Measurements from ENCODE around the gene ATXN1.
"Not testable (repeated sequence)": the region's sequence is repeated elsewhere in the genome, so short reads cannot be mapped to it uniquely, and the experiment has no call there.

The ATXN1 gene

GRCh38 chr6:16470502-16471221, 290.6 kb downstream of the ATXN1 start:
- no peak for DNase-seq

GRCh38 chr6:16468991-16469615, 292.2 kb downstream of the ATXN1 start:
- DNase-seq = no peak

GRCh38 chr6:16466800-16467553, 294.3 kb downstream of the ATXN1 start:
- DNase-seq = no peak

- no peak for DNase-seq
These were observed 297.2 kb downstream of the ATXN1 start for GRCh38 chr6:16464045-16464444.

GRCh38 chr6:16463246-16463645, 298.0 kb downstream of the ATXN1 start:
- DNase-seq = not testable (repeated sequence)

- DNase-seq = no peak
These were observed 299.8 kb downstream of the ATXN1 start for GRCh38 chr6:16461491-16461890.

- not testable (repeated sequence) for DNase-seq
These were observed 301.8 kb downstream of the ATXN1 start for GRCh38 chr6:16459472-16459871.

- no peak for DNase-seq
These were observed 308.9 kb downstream of the ATXN1 start for GRCh38 chr6:16452348-16452747.

- no peak for DNase-seq
These were observed 310.4 kb downstream of the ATXN1 start for GRCh38 chr6:16450821-16451220.

- no peak for DNase-seq
These were observed 311.0 kb downstream of the ATXN1 start for GRCh38 chr6:16450285-16450684.

GRCh38 chr6:16446273-16446672, 315.0 kb downstream of the ATXN1 start:
- no peak for DNase-seq

GRCh38 chr6:16442031-16442430, 319.2 kb downstream of the ATXN1 start:
- no peak for DNase-seq

- DNase-seq = no peak
These were observed 320.0 kb downstream of the ATXN1 start for GRCh38 chr6:16441262-16441661.

GRCh38 chr6:16440636-16441212, 320.5 kb downstream of the ATXN1 start:
- DNase-seq = no peak

- no peak for DNase-seq
These were observed 322.3 kb downstream of the ATXN1 start for GRCh38 chr6:16438718-16439591.

- DNase-seq = no peak
These were observed 323.3 kb downstream of the ATXN1 start for GRCh38 chr6:16437984-16438383.

GRCh38 chr6:16437095-16437494, 324.2 kb downstream of the ATXN1 start:
- DNase-seq = no peak

- DNase-seq = no peak
These were observed 324.7 kb downstream of the ATXN1 start for GRCh38 chr6:16436550-16436949.

- no peak for DNase-seq
These were observed 326.4 kb downstream of the ATXN1 start for GRCh38 chr6:16434885-16435284.

- DNase-seq = no peak
These were observed 327.8 kb downstream of the ATXN1 start for GRCh38 chr6:16433338-16433890.

- DNase-seq = no peak
These were observed 328.9 kb downstream of the ATXN1 start for GRCh38 chr6:16432075-16433032.
